ENCODE results near the gene DNMT3A. TPM values are rescaled to one million over a fixed set of nuclear protein-coding genes. Genes with fewer than 3 reads are reported as not detected.

The DNMT3A gene
- polyA plus RNA-seq, 2 donors: 5.0 to 7.3 TPM

DNA sequence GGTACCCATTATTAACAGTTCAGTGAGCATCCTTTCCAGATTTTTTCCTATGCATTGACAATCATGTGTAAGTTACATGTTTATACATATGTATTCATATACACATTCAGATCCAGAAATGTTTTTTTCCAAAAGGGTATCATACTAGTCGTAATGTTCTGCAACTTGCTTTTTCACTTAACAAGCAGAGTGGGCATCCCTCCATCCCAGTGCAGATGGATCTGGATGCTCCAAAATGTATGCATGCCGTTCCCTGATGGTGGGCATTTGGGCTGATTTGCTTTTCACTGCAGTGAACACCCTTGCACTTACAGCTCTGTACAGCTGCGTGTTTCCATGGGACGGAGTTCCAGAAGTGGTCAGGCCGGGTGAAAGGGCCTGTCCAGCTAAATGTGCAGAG, 57.0 kb downstream of the DNMT3A start:
- Histone ChIP-seq H3K36me3 (ENCODE audit: control insufficient read depth in 2 of 2, insufficient read depth in 2 of 2, low read length in 1 of 2) (peaks cover 2 to 10% of the 10 kb centered on the region in 2 donors), H3K4me1 (ENCODE audit: control insufficient read depth in 2 of 2, insufficient read depth in 2 of 2, low read length in 1 of 2) (peaks cover 3 to 9% of the 10 kb centered on the region in 2 donors), H3K27me3 (ENCODE audit: control insufficient read depth in 1 of 2, insufficient read depth in 2 of 2, low read length in 2 of 2) (no peaks in the 10 kb centered on the region), H3K27ac (ENCODE audit: low read depth in 2 of 2, low read length in 1 of 2) (no peak overlapping the region), H3K9me3 (ENCODE audit: control insufficient read depth in 2 of 2, insufficient read depth in 1 of 2, low read depth in 1 of 2, low read length in 1 of 2) (no peaks in the 10 kb centered on the region), H3K4me3 (ENCODE audit: low read depth in 1 of 2, low read length in 2 of 2) (no peak overlapping the region)
- 92 to 93% methylated on average over 5 of the region's 5 CpGs for WGBS, 2 donors

DNA sequence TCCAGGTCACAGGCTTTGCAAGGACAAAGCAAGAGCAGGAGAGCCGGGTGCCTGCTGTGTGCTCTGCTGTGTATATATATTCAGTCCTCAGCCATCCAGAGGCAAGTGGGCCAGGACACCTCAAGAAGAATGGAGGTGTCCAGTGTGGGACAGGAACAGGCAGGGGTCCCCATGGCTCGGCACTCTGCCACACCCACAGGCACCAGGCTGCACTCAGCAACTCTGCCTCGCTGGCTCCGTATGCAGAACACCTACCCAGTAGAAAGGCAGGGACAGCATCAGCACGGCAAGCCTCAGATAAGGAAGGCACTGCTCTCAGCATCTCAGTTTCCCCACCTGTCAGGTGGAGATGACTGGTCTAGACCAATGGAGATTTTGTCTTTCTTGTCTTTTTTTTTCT, 57.8 kb downstream of the DNMT3A start:
- H3K4me3 ChIP-seq (ENCODE audit: low read depth in 1 of 2, low read length in 2 of 2): no peak overlapping the region
- H3K27me3 ChIP-seq (ENCODE audit: control insufficient read depth in 1 of 2, insufficient read depth in 2 of 2, low read length in 2 of 2): no peaks in the 10 kb centered on the region
- no peak overlapping the region for H3K27ac ChIP-seq (ENCODE audit: low read depth in 2 of 2, low read length in 1 of 2)
- WGBS, 2 donors: 90 to 92% methylated on average over 5 of the region's 5 CpGs
- H3K9me3 ChIP-seq (ENCODE audit: control insufficient read depth in 2 of 2, insufficient read depth in 1 of 2, low read depth in 1 of 2, low read length in 1 of 2): no peaks in the 10 kb centered on the region
- H3K4me1 ChIP-seq (ENCODE audit: control insufficient read depth in 2 of 2, insufficient read depth in 2 of 2, low read length in 1 of 2): peaks cover 3 to 13% of the 10 kb centered on the region in 2 donors
- peaks cover 2 to 10% of the 10 kb centered on the region in 2 donors for H3K36me3 ChIP-seq (ENCODE audit: control insufficient read depth in 2 of 2, insufficient read depth in 2 of 2, low read length in 1 of 2)

DNA sequence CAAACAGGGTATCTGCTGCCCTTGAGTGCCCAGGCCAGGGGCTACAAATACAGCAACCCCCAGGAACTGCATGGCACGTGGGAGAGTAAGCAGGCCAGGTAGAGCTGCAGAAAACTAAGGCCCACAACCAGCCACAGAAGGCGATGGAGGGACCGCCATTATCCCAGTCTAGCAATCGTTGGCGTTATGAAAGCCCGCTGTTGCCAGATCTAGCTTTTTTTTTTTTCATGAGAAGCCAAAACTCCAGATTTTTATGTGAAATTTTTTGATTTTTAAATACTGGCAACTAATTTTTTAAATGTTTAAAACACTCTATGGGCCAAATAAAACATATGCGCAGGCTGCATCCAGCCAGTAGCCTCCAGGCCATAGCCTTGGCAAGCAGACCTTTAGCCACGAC, 59.8 kb downstream of the DNMT3A start:
- Histone ChIP-seq H3K27me3 (ENCODE audit: control insufficient read depth in 1 of 2, insufficient read depth in 2 of 2, low read length in 2 of 2) (no peaks in the 10 kb centered on the region), H3K4me1 (ENCODE audit: control insufficient read depth in 2 of 2, insufficient read depth in 2 of 2, low read length in 1 of 2) (peaks cover 3 to 17% of the 10 kb centered on the region in 2 donors), H3K36me3 (ENCODE audit: control insufficient read depth in 2 of 2, insufficient read depth in 2 of 2, low read length in 1 of 2) (peaks cover 2 to 10% of the 10 kb centered on the region in 2 donors), H3K4me3 (ENCODE audit: low read depth in 1 of 2, low read length in 2 of 2) (no peak overlapping the region), H3K9me3 (ENCODE audit: control insufficient read depth in 2 of 2, insufficient read depth in 1 of 2, low read depth in 1 of 2, low read length in 1 of 2) (no peaks in the 10 kb centered on the region), H3K27ac (ENCODE audit: low read depth in 2 of 2, low read length in 1 of 2) (no peak overlapping the region)
- WGBS, 2 donors: 81 to 89% methylated on average over 8 of the region's 8 CpGs

DNA sequence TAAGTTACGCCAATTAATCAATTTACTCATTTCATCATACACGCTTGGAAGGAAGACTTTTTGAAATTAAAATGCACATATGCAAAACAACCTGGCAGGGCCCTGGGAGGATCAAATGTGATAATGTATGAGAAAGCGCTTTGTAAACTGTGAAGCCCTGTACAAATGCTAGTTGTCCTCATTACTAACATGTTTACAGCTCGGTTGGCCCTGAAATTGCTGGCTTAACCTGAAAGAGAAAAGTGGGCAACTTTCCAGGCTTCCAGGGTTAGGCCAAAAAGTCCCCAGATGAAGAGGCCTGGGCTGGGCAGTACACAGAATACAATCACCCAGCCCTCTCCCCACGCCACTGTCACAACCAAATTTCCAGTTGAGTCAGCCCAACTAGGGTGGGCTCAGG, 60.2 kb downstream of the DNMT3A start:
- no peaks in the 10 kb centered on the region for H3K9me3 ChIP-seq (ENCODE audit: control insufficient read depth in 2 of 2, insufficient read depth in 1 of 2, low read depth in 1 of 2, low read length in 1 of 2)
- H3K4me3 ChIP-seq (ENCODE audit: low read depth in 1 of 2, low read length in 2 of 2): no peak overlapping the region
- 59 to 69% methylated on average over 5 of the region's 5 CpGs for WGBS, 2 donors
- H3K27me3 ChIP-seq (ENCODE audit: control insufficient read depth in 1 of 2, insufficient read depth in 2 of 2, low read length in 2 of 2): no peaks in the 10 kb centered on the region
- peaks cover 3 to 17% of the 10 kb centered on the region in 2 donors for H3K4me1 ChIP-seq (ENCODE audit: control insufficient read depth in 2 of 2, insufficient read depth in 2 of 2, low read length in 1 of 2)
- peaks cover 2 to 10% of the 10 kb centered on the region in 2 donors for H3K36me3 ChIP-seq (ENCODE audit: control insufficient read depth in 2 of 2, insufficient read depth in 2 of 2, low read length in 1 of 2)
- H3K27ac ChIP-seq (ENCODE audit: low read depth in 2 of 2, low read length in 1 of 2): no peak overlapping the region

DNA sequence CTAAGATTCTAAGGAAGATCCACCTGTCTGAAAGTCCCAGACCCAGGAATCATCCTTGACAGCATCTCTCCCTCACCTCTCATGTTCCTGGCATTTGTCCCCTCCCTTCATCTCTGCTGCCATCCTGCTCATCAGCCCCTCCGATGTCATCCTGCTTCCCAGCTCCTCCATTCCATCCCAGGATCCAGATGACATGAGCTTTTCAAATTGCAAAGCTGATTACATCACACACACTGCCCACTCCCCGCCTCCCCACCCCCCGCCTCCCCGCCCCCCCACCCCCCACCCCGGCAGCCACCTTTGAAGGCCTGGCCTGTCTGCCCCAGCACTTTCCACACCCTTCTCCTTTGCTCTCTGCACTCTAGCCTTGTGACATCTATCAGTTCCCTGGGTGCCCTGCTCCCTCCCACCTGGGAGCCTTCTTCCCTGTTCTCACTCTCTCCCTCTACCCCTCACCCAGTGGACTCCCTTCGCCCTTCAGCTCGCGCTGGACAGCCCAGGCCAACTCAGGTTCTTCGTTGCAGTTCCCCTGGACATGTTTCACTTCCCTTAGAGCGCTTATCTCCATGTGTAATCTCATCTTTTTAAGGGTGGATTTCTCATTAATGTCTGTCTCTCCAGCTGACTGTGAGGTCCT, 61.6 kb downstream of the DNMT3A start:
- Histone ChIP-seq H3K9me3 (ENCODE audit: control insufficient read depth in 2 of 2, insufficient read depth in 1 of 2, low read depth in 1 of 2, low read length in 1 of 2) (no peaks in the 10 kb centered on the region), H3K4me3 (ENCODE audit: low read depth in 1 of 2, low read length in 2 of 2) (no peak overlapping the region), H3K27ac (ENCODE audit: low read depth in 2 of 2, low read length in 1 of 2) (no peak overlapping the region), H3K36me3 (ENCODE audit: control insufficient read depth in 2 of 2, insufficient read depth in 2 of 2, low read length in 1 of 2) (peaks cover 2 to 10% of the 10 kb centered on the region in 2 donors), H3K27me3 (ENCODE audit: control insufficient read depth in 1 of 2, insufficient read depth in 2 of 2, low read length in 2 of 2) (no peaks in the 10 kb centered on the region), H3K4me1 (ENCODE audit: control insufficient read depth in 2 of 2, insufficient read depth in 2 of 2, low read length in 1 of 2) (peaks cover 0 to 13% of the 10 kb centered on the region in 2 donors)
- 86 to 87% methylated on average over 10 of the region's 10 CpGs for WGBS, 2 donors

DNA sequence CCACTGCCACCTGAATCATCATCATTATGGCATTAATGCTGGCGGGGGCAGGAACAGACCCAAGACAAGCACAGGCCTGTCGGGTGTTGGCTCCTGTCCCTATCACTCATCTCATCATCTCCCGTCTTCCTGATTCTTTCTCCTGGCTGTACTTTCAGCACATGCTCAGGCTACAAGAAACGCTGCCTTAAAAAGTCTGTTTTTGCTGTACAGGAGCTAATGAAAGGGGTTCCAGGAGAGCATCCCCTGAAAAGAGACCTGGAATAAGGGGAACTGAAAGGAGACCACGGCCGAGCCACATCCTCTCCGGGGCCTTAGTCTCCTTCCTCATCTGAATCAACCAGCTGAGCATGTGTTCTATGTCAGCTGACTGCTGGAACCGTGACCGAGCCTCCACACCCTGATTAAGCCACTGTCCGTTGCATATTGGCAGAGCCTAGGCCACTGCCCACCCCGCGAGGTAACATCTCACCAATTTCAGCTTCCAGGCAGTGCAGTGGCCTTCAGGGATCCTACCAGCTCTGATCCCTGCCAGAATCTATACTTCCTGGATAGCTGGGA, 62.6 kb downstream of the DNMT3A start:
- Histone ChIP-seq H3K4me3 (ENCODE audit: low read depth in 1 of 2, low read length in 2 of 2) (peak overlapping the region in 1 of 2 donors; percentile 26), H3K9me3 (ENCODE audit: control insufficient read depth in 2 of 2, insufficient read depth in 1 of 2, low read depth in 1 of 2, low read length in 1 of 2) (no peaks in the 10 kb centered on the region), H3K27me3 (ENCODE audit: control insufficient read depth in 1 of 2, insufficient read depth in 2 of 2, low read length in 2 of 2) (no peaks in the 10 kb centered on the region), H3K36me3 (ENCODE audit: control insufficient read depth in 2 of 2, insufficient read depth in 2 of 2, low read length in 1 of 2) (peaks cover 2 to 10% of the 10 kb centered on the region in 2 donors), H3K4me1 (ENCODE audit: control insufficient read depth in 2 of 2, insufficient read depth in 2 of 2, low read length in 1 of 2) (peaks cover 0 to 13% of the 10 kb centered on the region in 2 donors), H3K27ac (ENCODE audit: low read depth in 2 of 2, low read length in 1 of 2) (peak overlapping the region; percentile 70 to 78)
- 22 to 32% methylated on average over 12 of the region's 12 CpGs for WGBS, 2 donors

DNA sequence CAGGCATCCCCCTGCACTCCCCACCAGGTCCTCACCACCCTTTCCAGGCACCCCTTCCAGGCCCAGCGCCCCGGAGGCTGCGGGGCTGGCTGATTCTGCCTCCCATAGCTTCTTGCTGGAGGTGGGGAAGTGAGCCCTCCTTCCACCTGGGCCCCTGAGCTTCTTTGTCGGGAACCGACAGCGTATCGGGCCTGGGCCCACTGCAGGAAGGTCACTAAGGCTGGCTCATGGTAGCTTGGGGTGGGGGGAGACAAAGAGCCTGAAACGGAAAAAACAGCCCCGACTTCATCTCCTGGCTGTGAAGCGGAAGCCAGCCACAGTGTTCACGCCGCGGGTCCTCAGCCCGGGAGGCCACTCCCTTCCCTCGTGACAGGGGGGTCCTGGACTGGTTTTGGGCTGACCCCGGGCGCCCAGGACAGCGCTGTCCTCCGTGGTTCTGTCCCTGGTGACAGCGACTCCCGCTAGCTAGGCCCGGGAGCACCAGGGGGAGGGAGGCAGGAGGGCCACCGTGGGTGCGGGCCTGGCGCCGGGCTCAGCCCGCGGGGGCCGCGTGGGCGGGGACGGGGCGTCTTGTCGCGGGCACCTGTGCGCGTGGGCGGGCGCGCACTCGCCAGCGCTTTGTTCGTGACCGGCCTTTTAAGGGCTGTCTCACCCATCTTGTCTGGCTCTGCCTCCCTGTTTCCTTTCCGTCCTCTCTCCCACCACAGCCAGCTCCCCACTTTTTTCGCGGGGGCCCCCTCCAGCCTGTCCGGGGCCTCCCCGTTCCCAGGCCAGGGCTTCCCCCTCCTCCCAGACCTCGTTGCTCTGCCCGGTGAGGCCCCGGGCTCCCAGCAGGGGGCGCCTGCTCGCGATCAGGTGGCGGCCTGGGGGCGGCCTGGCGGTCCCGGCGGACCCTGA, 64.9 kb downstream of the DNMT3A start:
- Histone ChIP-seq H3K9me3 (ENCODE audit: control insufficient read depth in 2 of 2, insufficient read depth in 1 of 2, low read depth in 1 of 2, low read length in 1 of 2) (no peaks in the 10 kb centered on the region), H3K27ac (ENCODE audit: low read depth in 2 of 2, low read length in 1 of 2) (peak overlapping the region; percentile 68 to 71), H3K36me3 (ENCODE audit: control insufficient read depth in 2 of 2, insufficient read depth in 2 of 2, low read length in 1 of 2) (peaks cover 0 to 3% of the 10 kb centered on the region in 2 donors), H3K27me3 (ENCODE audit: control insufficient read depth in 1 of 2, insufficient read depth in 2 of 2, low read length in 2 of 2) (no peaks in the 10 kb centered on the region), H3K4me3 (ENCODE audit: low read depth in 1 of 2, low read length in 2 of 2) (peak overlapping the region; percentile 42 to 45), H3K4me1 (ENCODE audit: control insufficient read depth in 2 of 2, insufficient read depth in 2 of 2, low read length in 1 of 2) (peaks cover 0 to 14% of the 10 kb centered on the region in 2 donors)
- 31 to 38% methylated on average over 45 to 60 of the region's 60 CpGs for WGBS, 2 donors

DNA sequence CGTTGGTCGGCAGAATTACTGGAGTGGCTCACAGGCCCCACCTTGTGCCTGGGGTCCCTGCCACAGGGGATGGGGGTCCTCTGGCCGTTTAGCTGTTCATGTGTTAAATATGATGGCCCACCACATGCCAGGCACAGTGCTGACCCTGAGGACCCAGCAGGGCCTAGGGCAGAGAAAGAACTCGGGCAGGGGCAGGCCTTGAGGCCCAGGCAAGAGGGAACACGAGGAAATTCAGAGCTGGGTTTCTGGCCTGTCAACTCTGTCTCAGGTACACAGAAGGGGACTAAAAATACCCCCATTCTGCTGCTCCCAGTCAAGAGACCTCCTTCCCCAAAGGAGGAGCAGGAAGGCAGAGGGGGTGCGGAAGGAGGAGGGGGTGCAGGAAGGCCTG, 66.2 kb downstream of the DNMT3A start:
- H3K4me1 ChIP-seq (ENCODE audit: control insufficient read depth in 2 of 2, insufficient read depth in 2 of 2, low read length in 1 of 2): peaks cover 0 to 12% of the 10 kb centered on the region in 2 donors

DNA sequence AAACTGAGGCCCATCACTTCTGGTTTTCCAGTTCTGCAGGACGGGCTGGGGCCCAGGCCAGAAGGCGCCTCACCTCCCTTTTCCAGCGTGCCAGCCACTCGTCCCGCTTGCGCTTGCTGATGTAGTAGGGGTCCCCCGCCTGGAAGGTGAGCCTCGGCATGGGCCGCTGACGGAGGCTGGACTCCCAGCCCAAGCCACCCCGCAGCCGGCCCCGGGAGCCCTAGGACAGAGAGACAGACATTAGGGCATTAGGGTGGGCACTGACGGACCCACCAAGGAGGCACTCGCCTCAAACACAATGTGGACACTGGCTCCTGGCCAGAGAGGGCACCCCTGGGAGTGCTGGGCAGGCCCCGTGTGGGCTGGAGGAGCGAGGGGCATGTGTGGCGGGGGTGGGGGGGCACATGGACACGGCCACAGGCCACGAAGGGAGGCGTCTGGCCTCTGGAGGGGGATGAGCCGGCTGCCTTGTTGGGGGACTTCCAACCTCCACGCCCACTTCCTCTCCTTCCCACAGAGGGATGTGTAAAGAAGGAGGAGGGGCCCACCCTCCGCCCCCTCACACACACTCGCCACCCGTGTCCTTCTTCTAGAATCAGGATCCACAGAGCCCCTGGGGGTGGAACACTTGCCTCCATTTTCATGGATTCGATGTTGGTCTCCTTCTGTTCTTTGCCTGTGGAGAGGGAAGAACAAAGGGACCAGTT, 66.7 kb downstream of the DNMT3A start:
- Histone ChIP-seq H3K4me1 (ENCODE audit: control insufficient read depth in 2 of 2, insufficient read depth in 2 of 2, low read length in 1 of 2) (peaks cover 0 to 12% of the 10 kb centered on the region in 2 donors), H3K36me3 (ENCODE audit: control insufficient read depth in 2 of 2, insufficient read depth in 2 of 2, low read length in 1 of 2) (peaks cover 0 to 4% of the 10 kb centered on the region in 2 donors), H3K4me3 (ENCODE audit: low read depth in 1 of 2, low read length in 2 of 2) (no peak overlapping the region), H3K27ac (ENCODE audit: low read depth in 2 of 2, low read length in 1 of 2) (peak overlapping the region in 1 of 2 donors; percentile 47), H3K9me3 (ENCODE audit: control insufficient read depth in 2 of 2, insufficient read depth in 1 of 2, low read depth in 1 of 2, low read length in 1 of 2) (no peaks in the 10 kb centered on the region), H3K27me3 (ENCODE audit: control insufficient read depth in 1 of 2, insufficient read depth in 2 of 2, low read length in 2 of 2) (no peaks in the 10 kb centered on the region)
- WGBS, 2 donors: 73 to 79% methylated on average over 23 to 27 of the region's 27 CpGs

More for the DNA sequence above, 66.2 kb downstream of the DNMT3A start:
- WGBS, 2 donors: 67 to 73% methylated on average over 6 of the region's 6 CpGs
- Histone ChIP-seq H3K4me3 (ENCODE audit: low read depth in 1 of 2, low read length in 2 of 2) (no peak overlapping the region), H3K36me3 (ENCODE audit: control insufficient read depth in 2 of 2, insufficient read depth in 2 of 2, low read length in 1 of 2) (peaks cover 0 to 3% of the 10 kb centered on the region in 2 donors), H3K27me3 (ENCODE audit: control insufficient read depth in 1 of 2, insufficient read depth in 2 of 2, low read length in 2 of 2) (no peaks in the 10 kb centered on the region), H3K9me3 (ENCODE audit: control insufficient read depth in 2 of 2, insufficient read depth in 1 of 2, low read depth in 1 of 2, low read length in 1 of 2) (no peaks in the 10 kb centered on the region), H3K27ac (ENCODE audit: low read depth in 2 of 2, low read length in 1 of 2) (peak overlapping the region in 1 of 2 donors; percentile 47)
